Vagina (tissue), 2 donors: ENCODE measurements around the gene MPPED1.

Experiments used
- POLR2AphosphoS5 ChIP-seq, 2 donors: sonication (generic); formaldehyde crosslinking; IDR thresholded peaks; one replicate each; pipeline ENCODE4 v1.9.0; 2017; ENCODE audit warnings: antibody characterized with exemption in 2 of 2, mild to moderate bottlenecking in 2 of 2, low read depth in 1 of 2; ENCODE audit not compliant: insufficient read depth in 1 of 2
- TF ChIP-seq, protein P1 (sequence below), 3 experiments: fragments of 450-650 bp in 2 of 3; fragments of 200-600 bp in 1 of 3; sonication (generic) in 1 of 3; IDR thresholded peaks; one replicate each; pipeline ENCODE4 v1.5.1; 2017 to 2019; ENCODE audit warnings: antibody characterized with exemption in 3 of 3, mild to moderate bottlenecking in 2 of 3, moderate library complexity in 2 of 3

DNA sequence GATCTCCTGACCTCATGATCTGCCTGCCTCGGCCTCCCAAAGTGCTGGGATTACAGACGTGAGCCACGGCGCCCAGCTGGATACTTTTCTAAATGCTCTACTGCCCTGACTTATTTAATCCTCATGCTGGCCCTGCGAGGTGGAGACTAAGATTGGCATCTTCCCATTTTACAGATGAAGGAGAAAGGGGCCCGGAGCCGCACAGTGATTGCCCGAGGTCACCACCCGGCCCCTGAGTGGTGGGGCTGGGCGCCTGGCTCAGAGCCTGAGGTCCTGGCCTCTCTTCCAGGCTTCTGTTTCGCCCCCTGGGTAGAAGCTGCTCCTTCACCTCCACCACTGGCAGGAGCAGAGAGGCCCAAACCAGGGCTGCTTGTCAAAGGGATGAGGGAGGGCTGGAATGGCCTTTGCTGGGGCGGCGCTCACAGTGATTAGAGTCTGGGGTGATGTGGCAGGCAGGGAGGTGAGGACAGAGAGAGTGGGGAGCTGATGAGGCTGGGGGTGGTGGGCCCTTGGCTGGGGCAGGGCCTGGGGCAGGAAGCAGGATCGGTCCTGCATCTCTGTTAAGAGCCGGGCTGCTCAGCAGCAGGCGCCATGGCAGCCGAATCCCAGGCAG is 15.4 kb upstream of the MPPED1 start:
- TF ChIP-seq POLR2AphosphoS5 (IDR thresholded peaks at IDR 0.05; ENCODE audit: insufficient read depth in 1 of 2, low read depth in 1 of 2), result no peak
- TF ChIP-seq, protein P1, sequence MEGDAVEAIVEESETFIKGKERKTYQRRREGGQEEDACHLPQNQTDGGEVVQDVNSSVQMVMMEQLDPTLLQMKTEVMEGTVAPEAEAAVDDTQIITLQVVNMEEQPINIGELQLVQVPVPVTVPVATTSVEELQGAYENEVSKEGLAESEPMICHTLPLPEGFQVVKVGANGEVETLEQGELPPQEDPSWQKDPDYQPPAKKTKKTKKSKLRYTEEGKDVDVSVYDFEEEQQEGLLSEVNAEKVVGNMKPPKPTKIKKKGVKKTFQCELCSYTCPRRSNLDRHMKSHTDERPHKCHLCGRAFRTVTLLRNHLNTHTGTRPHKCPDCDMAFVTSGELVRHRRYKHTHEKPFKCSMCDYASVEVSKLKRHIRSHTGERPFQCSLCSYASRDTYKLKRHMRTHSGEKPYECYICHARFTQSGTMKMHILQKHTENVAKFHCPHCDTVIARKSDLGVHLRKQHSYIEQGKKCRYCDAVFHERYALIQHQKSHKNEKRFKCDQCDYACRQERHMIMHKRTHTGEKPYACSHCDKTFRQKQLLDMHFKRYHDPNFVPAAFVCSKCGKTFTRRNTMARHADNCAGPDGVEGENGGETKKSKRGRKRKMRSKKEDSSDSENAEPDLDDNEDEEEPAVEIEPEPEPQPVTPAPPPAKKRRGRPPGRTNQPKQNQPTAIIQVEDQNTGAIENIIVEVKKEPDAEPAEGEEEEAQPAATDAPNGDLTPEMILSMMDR (IDR thresholded peaks at IDR 0.05), result no peak
